BJ (cell line): ENCODE data around the gene XXYLT1. TPM values are rescaled to one million over a fixed set of nuclear protein-coding genes. Genes with fewer than 3 reads are reported as not detected.

Experiments used
- CTCF ChIA-PET: fragments of 350-600 bp; formaldehyde crosslinking; extraction: SDS; loops from one replicate; lab custom pipeline; 2021; ENCODE audit warnings: antibody characterized with exemption, inconsistent platforms; lab: Yijun Ruan, JAX
- POLR2A ChIA-PET: fragments of 300-600 bp; sonication (Branson Sonifier 250); formaldehyde crosslinking; extraction: SDS; loops from one replicate; lab custom pipeline; 2021; ENCODE audit warnings: antibody characterized with exemption; lab: Charles Lee
- DNase-seq: peaks from one replicate; pipeline ENCODE4 v3.0.0-alpha.2; 2011; ENCODE audit warnings: low read depth
- H3K27me3 ChIP-seq: 2 replicates; pipeline ENCODE4 v1.6.0; 2011; ENCODE audit warnings: low read length; ENCODE audit not compliant: control insufficient read depth, insufficient read depth
- H3K36me3 ChIP-seq: 2 replicates; pipeline ENCODE4 v1.5.1; 2011; ENCODE audit warnings: low read length; ENCODE audit not compliant: control insufficient read depth, insufficient read depth
- H3K4me3 ChIP-seq: 2 replicates; pipeline ENCODE4 v1.5.1; 2011; ENCODE audit warnings: low read depth, mild to moderate bottlenecking, control low read depth, low read length
- polyA plus RNA-seq: library from polyadenylated mRNA; depleted of rRNA; stranded (reverse); fragments of >200 nt; gene quantifications from 2 replicates; pipeline ENCODE4 v1.2.3, GENCODE V29; 2011
- TF ChIP-seq, protein P1 (sequence below): IDR thresholded peaks from 2 replicates; pipeline ENCODE4 v1.5.1; 2011; ENCODE audit warnings: low read depth, mild to moderate bottlenecking, control low read depth, inconsistent platforms, low read length, moderate library complexity; ENCODE audit not compliant: insufficient read depth

Gene XXYLT1
- polyA plus RNA-seq, 1 experiment, result 33.5 TPM

DNA sequence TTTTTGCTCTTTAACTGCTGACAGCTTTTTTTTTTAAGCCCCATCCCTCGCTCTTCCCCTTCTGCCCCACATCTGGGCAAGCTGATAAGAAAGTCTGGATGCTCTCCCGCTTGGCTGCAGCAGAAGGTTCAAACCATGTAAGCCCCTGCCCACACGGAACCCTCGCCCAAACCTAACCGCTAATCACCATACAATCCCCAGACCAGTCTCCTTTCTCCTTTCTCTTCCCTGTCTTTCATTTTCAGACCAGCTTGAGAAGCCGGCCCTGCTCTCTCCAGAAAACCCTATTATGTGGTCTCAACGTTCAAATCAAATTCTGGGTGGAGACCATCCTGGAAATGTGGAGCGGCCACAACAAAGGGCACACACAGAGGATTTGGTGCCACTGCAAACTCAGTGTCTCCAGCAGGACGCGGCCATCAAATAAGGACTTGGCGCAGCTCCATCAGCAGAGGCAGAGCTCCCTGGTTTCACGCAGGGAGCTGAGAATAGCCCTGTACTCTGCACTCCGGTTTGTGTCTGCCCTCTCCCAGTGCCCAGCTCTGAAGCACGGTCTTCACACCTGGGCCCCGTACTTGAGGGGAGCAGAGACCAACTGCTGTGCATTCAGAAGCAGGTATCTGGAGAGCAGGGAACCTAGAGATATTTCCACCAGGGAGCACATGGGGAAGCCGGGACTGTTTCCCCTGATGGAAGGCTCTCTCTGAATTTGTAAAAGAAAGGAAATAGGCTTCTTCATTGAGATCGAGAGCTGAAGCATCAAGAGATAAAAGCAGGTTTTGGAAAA, 92.6 kb downstream of the XXYLT1 start:
- ChIA-PET POLR2A (no interaction called here), CTCF (interaction anchor here (1.5 kb wide), 1 partner anchor 83 kb away, joined by 5 read pairs; no protein-coding TSS in a partner anchor)
- TF ChIP-seq, protein P1, sequence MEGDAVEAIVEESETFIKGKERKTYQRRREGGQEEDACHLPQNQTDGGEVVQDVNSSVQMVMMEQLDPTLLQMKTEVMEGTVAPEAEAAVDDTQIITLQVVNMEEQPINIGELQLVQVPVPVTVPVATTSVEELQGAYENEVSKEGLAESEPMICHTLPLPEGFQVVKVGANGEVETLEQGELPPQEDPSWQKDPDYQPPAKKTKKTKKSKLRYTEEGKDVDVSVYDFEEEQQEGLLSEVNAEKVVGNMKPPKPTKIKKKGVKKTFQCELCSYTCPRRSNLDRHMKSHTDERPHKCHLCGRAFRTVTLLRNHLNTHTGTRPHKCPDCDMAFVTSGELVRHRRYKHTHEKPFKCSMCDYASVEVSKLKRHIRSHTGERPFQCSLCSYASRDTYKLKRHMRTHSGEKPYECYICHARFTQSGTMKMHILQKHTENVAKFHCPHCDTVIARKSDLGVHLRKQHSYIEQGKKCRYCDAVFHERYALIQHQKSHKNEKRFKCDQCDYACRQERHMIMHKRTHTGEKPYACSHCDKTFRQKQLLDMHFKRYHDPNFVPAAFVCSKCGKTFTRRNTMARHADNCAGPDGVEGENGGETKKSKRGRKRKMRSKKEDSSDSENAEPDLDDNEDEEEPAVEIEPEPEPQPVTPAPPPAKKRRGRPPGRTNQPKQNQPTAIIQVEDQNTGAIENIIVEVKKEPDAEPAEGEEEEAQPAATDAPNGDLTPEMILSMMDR, result no peak
- no peaks in the 10 kb centered on the region for H3K27me3 ChIP-seq
- H3K36me3 ChIP-seq, result no peaks in the 10 kb centered on the region; the same call in 1 of the 2 replicates
- H3K4me3 ChIP-seq, result no peak overlapping the region
- DNase-seq, result no peak

DNA sequence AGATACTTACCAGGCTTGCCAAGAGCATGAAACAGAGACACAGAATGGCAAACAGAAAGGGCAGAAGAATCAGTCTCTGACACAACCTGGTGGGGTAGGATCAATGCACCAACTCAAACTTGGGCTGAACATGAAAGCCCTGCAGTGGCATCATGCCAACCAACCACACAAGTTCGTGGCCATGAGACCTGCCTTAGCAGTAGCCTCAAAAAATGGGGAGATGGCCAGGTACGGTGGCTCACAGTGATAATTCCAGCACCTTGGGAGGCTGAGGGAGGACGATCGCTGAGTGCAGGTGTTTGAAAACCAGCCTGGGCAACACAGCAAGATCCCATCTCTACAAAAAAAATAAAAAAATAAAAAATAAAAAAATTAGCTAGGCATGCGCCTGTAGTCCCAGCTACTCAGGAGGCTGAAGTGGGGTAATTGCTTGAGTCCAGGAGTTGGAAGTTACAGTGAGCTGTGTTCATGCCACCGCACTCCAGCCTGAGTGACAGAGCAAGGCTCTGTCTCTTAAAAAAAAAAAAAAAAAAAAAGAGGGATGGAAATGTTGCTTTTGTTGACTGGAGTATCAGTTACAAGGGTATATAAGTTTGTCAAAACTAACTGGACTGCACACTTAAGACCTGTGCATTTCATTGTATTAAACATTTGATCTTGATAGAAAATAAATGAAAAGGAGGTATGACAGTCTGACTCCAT, 93.4 kb downstream of the XXYLT1 start:
- no peak for DNase-seq
- ChIA-PET POLR2A (no interaction called here), CTCF (no interaction called here)
- TF ChIP-seq, protein P1, result no peak
- Histone ChIP-seq H3K36me3 (no peaks in the 10 kb centered on the region; the same call in 1 of the 2 replicates), H3K27me3 (no peaks in the 10 kb centered on the region), H3K4me3 (no peak overlapping the region)

DNA sequence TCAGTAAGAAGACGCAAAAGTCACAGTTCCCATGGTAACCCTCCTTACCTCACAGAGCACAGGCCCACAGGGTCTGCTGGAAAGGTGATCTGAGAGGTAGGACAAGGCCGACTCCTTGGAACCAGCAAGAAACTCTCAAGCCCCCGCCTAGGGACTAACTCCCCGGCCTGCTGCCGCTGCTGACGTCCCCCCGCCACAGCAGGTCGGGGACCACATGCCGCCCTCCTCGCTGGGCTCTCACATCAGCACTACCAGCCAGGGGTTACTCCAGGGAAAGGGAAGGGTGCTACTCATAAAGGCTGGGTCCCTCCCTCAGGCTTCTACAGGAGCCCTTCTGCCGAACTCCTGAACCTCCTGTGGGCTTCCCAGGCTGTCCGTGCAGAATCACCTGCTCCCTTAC, 94.2 kb downstream of the XXYLT1 start:
- TF ChIP-seq, protein P1, result no peak
- ChIA-PET POLR2A (no interaction called here), CTCF (no interaction called here)
- Histone ChIP-seq H3K27me3 (no peaks in the 10 kb centered on the region), H3K36me3 (no peaks in the 10 kb centered on the region; the same call in 1 of the 2 replicates), H3K4me3 (no peak overlapping the region)
- no peak for DNase-seq

DNA sequence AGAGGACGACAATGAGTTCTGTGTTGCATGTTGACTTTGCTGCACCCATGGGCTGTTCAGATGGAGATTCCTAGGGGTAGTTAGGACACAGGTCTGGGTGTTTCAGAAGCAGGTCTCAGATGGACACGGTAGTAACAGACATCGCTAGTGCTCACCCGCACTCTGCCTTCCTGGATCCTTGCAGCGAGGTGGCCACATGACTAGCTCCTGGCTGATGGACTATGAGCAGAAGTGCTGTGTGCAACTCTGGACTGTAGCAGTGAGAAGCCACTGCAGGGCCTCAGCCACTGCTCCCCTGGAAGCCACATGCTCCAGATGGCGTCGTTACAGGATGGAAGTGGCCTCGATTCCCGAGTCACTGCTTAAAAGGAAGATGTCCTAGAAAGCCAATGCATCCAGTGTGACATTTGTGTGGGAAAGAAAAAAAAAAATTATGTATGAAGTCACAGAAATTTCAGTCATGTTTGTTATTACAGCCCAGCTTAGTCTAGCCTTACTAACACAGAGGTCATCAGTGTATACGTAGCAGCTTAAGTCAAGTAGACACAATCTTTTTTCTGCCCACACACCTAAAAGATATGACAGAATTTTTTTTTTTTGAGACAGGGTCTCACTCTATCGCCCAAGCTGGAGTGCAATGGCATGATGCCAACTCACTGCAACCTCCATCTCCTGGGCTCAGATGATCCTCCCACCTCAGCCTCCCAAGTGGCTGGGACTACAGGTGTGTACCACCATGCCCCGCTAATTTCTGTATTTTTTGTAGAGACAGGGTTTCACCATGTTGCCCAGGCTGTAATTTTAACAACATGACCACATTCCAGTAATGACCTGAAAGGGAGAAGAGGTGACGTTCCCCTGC, 95.3 kb downstream of the XXYLT1 start:
- POLR2A ChIA-PET, result no interaction called here

More for the DNA sequence above, 95.3 kb downstream of the XXYLT1 start:
- TF ChIP-seq, protein P1, result no peak
- DNase-seq, result no peak
- H3K27me3 ChIP-seq, result no peaks in the 10 kb centered on the region
- H3K36me3 ChIP-seq, result no peaks in the 10 kb centered on the region; the same call in 1 of the 2 replicates
- CTCF ChIA-PET, result interaction anchor here (0.6 to 3.0 kb wide), 7 partner anchors 8 to 630 kb away, joined by 3 to 12 read pairs (median 3); no protein-coding TSS in a partner anchor
- H3K4me3 ChIP-seq, result no peak overlapping the region
